Right cardiac atrium (tissue), 5 donors: Measurements from ENCODE around the gene CFDP1. TPM values are rescaled to one million over a fixed set of nuclear protein-coding genes. Genes with fewer than 3 reads are reported as not detected.
A peak's percentile ranks its signal among the peaks of the same experiment; 100 is the strongest.

Source experiments
- ATAC-seq, 2 donors: fragments of 200-7000 bp; cut with Tn5 transposase; one replicate each; pipeline versions ENCODE4 v1.8.0 to v1.9.1; 2020; ENCODE audit warnings: moderate library complexity in 2 of 2, mild to moderate bottlenecking in 1 of 2
- DNase-seq, 3 donors: peaks; one replicate each; pipeline ENCODE4 v3.0.0-alpha.2; 2020
- H3K27ac ChIP-seq: one replicate; pipeline ENCODE4 v1.5.1; 2013; ENCODE audit warnings: mild to moderate bottlenecking, low read length, control low read depth, moderate library complexity
- H3K27me3 ChIP-seq: one replicate; pipeline ENCODE4 v1.6.1; 2013; ENCODE audit not compliant: control insufficient read depth, insufficient read depth
- H3K4me1 ChIP-seq: one replicate; pipeline ENCODE4 v1.6.1; 2013; ENCODE audit warnings: low read length; ENCODE audit not compliant: control insufficient read depth, insufficient read depth
- H3K4me3 ChIP-seq: one replicate; pipeline ENCODE4 v1.5.1; 2013; ENCODE audit warnings: low read length, control low read depth
- H3K9me3 ChIP-seq: one replicate; pipeline ENCODE4 v1.6.1; 2013; ENCODE audit warnings: low read length; ENCODE audit not compliant: control insufficient read depth
- WGBS: extraction: QIAGEN DNeasy Blood & Tissue Kit; methylation state at CpG from one replicate; pipeline ENCODE4 v1.1.7; 2013; 5-methylcytosine and 5-hydroxymethylcytosine counted together
- intact Hi-C, 4 donors: fragments of 100-400 bp; cut with DNase I; formaldehyde crosslinking; loops; one replicate each; pipeline versions ENCODE4 v1.11.0 to v1.14.0; 2022 to 2023
- polyA plus RNA-seq: library from polyadenylated mRNA; stranded (reverse); fragments of 200-250 nt; gene quantifications from one replicate; pipeline ENCODE4 v1.2.3, GENCODE V29; 2013
- total RNA-seq, 4 donors: library from RNA; stranded (reverse); fragmentation: NEBNext Ultra II Directional; extraction: Animal tissue kit (Norgen Biotek cat#: 25700); gene quantifications; one replicate each; pipeline ENCODE4 v1.2.1, GENCODE V29; 2021
- donor health status: healthy with polysubstance abuse.
- donor health status: DM: no; HTN: yes; CAD: no.
- donor health status: DM: no; HTN: no; CAD: no.
- donor health status: DM: no; HTN: yes; CAD: no; lungs with severe emphysema.
- donor health status: DM: yes; HTN: yes; CAD: no.

The CFDP1 gene
- total and polyA plus RNA-seq, 5 donors, result 23.7 to 40.8 (median 29.5) TPM

DNA sequence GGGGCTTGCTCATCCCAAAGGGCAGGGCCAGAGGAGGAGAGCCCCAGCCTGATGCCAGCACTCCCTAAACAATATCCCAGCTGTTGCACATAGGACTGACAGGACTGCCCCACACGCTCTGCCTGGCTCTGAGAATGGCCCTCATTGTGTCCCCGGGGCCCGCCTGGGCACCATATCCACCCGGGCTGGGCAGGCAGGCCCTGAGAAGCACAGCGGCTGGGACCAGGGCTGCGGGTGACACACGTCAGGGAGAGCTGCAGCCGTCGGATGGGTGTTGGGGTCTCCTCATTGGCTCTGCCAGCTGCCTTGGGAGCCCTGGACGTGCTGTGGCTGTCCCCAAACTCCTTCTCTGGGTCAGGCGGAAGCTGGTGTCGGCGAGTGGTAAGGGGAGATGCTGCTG, 186.1 kb downstream of the CFDP1 start:
- Histone ChIP-seq H3K27ac (peak overlapping the region; percentile 53), H3K27me3 (no peaks in the 10 kb centered on the region), H3K4me3 (no peak overlapping the region), H3K4me1 (peaks cover 42% of the 10 kb centered on the region), H3K9me3 (no peaks in the 10 kb centered on the region)
- intact Hi-C loops, result no loop called here
- no peak for ATAC-seq
- peak in 2 of 3 donors; percentile 22 to 63 for DNase-seq
- 66% methylated on average over 13 of the region's 13 CpGs for WGBS

- ATAC-seq, result no peak
- intact Hi-C loops, result no loop called here
Observed at GRCh38 chr16:75246504-75247205, 186.6 kb downstream of the CFDP1 start.

DNA sequence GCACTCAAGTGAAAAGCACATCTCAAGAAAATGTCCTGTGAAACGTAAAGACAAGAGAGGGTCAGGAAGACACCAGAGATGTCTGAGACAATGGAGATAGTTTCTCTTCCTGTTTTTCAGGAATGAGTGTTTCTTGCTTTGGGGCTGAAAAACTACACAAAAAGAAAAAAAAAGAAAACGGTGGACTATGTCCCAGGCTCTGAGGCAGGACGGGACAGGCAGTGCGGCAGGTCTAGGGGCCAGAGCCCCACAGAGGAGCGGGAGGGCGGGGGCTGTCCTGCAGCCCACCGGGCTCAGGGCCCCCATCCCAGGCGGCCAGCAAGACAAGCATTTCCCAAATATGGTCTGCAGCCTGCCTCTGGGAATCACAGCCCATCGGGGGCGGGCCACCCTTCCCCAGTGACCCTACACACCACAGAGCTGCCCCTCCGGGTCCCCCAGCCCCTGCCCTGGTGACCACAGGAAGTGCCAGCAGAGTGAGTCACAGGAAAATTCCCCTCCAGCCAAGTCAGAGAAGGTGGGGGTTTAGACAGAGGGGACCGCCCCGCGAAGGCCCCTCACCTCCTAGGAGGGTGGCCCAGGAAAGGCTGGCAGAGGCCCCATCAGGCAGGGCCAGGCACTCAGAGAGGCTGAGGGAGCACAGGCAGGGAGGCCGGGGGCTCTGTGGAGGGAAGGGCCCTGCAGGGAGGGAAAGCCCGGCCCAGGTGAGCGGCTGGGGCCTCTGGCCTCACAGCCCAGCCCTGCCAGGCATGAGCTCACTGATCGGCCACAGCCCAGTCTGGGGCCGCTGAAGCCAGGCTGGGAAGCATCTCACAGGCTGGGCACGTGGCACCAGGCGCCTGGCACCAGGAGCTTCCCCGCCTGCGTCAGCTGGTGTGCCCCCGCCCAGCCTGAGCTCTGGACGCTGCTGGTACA, 188.2 kb downstream of the CFDP1 start:
- intact Hi-C loops, result no loop called here
- DNase-seq (peak; percentile 87 to 92 (median 91)), ATAC-seq (peak; percentile 73 to 79)
- Histone ChIP-seq H3K27me3 (no peaks in the 10 kb centered on the region), H3K4me1 (peaks cover 38% of the 10 kb centered on the region), H3K4me3 (no peak overlapping the region), H3K9me3 (no peaks in the 10 kb centered on the region), H3K27ac (peak overlapping the region; percentile 66)
- 20% methylated on average over 25 of the region's 25 CpGs for WGBS

More at GRCh38 chr16:75246504-75247205, 186.6 kb downstream of the CFDP1 start:
- no peak overlapping the region for H3K4me3 ChIP-seq
- H3K27me3 ChIP-seq, result no peaks in the 10 kb centered on the region
- DNase-seq, result peak in 2 of 3 donors; percentile 18 to 60
- H3K9me3 ChIP-seq, result no peaks in the 10 kb centered on the region
- peak overlapping the region; percentile 53 for H3K27ac ChIP-seq
- WGBS, result 73% methylated on average over 12 of the region's 12 CpGs
- peaks cover 38% of the 10 kb centered on the region for H3K4me1 ChIP-seq

- DNase-seq, result peak; percentile 75 to 86 (median 86)
- intact Hi-C loops, result no loop called here
- WGBS, result 44% methylated on average over 7 of the region's 7 CpGs
- Histone ChIP-seq H3K4me1 (peaks cover 33% of the 10 kb centered on the region), H3K4me3 (no peak overlapping the region), H3K9me3 (no peaks in the 10 kb centered on the region), H3K27ac (peak overlapping the region; percentile 40), H3K27me3 (no peaks in the 10 kb centered on the region)
- peak in 1 of 2 donors; percentile 0 for ATAC-seq
Observed at GRCh38 chr16:75244225-75244809, 189.0 kb downstream of the CFDP1 start.

Other genes starting within 250 kb of the CFDP1 start
- gene CTRB2, start 226.3 kb downstream of the CFDP1 start, total RNA-seq, result 1 to 10 TPM in 1 of 4 donors, not detected in 3; 2.9 TPM
- 0.14 TPM for gene CTRB2, start 226.3 kb downstream of the CFDP1 start, polyA plus RNA-seq
- under 1 TPM in 1 of 4 donors, not detected in 3; 0.62 TPM for gene CTRB1, start 214.5 kb downstream of the CFDP1 start, total RNA-seq
- gene CTRB1, start 214.5 kb downstream of the CFDP1 start, polyA plus RNA-seq, result 0.27 TPM
- 10 to 100 TPM; 58.1 to 68.8 (median 68.0) TPM for gene BCAR1, start 181.9 kb downstream of the CFDP1 start, total RNA-seq
- gene BCAR1, start 181.9 kb downstream of the CFDP1 start, polyA plus RNA-seq, result 53.1 TPM
- 10 to 100 TPM; 10.9 to 11.2 (median 11.0) TPM for gene TMEM170A, start 31.2 kb upstream of the CFDP1 start, total RNA-seq
- 7.2 TPM for gene TMEM170A, start 31.2 kb upstream of the CFDP1 start, polyA plus RNA-seq
- 1 to 10 TPM; 3.1 to 9.9 (median 4.3) TPM for gene CHST6, start 61.9 kb upstream of the CFDP1 start, total RNA-seq
- gene CHST6, start 61.9 kb upstream of the CFDP1 start, polyA plus RNA-seq, result 1.9 TPM
- gene CHST5, start 102.6 kb upstream of the CFDP1 start, total RNA-seq, result under 1 TPM; 0.14 to 0.45 (median 0.16) TPM
- 0.11 TPM for gene CHST5, start 102.6 kb upstream of the CFDP1 start, polyA plus RNA-seq
- 1 to 10 TPM; 6.3 to 7.8 (median 6.8) TPM for gene TMEM231, start 122.7 kb upstream of the CFDP1 start, total RNA-seq
- 3.8 TPM for gene TMEM231, start 122.7 kb upstream of the CFDP1 start, polyA plus RNA-seq
- gene GABARAPL2, start 132.9 kb upstream of the CFDP1 start, total RNA-seq, result 100 to 1,000 TPM; 197 to 245 (median 219) TPM
- 262 TPM for gene GABARAPL2, start 132.9 kb upstream of the CFDP1 start, polyA plus RNA-seq
- 10 to 100 TPM; 17.8 to 27.2 (median 22.4) TPM for gene ADAT1, start 189.8 kb upstream of the CFDP1 start, total RNA-seq
- 8.4 TPM for gene ADAT1, start 189.8 kb upstream of the CFDP1 start, polyA plus RNA-seq
- 100 to 1,000 TPM; 101 to 122 (median 110) TPM for gene KARS1, start 214.2 kb upstream of the CFDP1 start, total RNA-seq
- gene KARS1, start 214.2 kb upstream of the CFDP1 start, polyA plus RNA-seq, result 92.2 TPM
- gene TERF2IP, start 214.3 kb upstream of the CFDP1 start, total RNA-seq, result 10 to 100 TPM; 70.6 to 77.8 (median 75.9) TPM
- 73.8 TPM for gene TERF2IP, start 214.3 kb upstream of the CFDP1 start, polyA plus RNA-seq
- gene CPHXL2, start 243.5 kb upstream of the CFDP1 start, total RNA-seq, result not detected
- not detected for gene CPHXL2, start 243.5 kb upstream of the CFDP1 start, polyA plus RNA-seq